CD4-positive, alpha-beta memory T cell (primary cell): ENCODE results near the gene DLGAP1. TPM values are rescaled to one million over a fixed set of nuclear protein-coding genes. Genes with fewer than 3 reads are reported as not detected.

Source experiments
- CTCF ChIA-PET: fragments of 350-600 bp; sonication (Branson Sonifier 250); formaldehyde crosslinking; loops from one replicate; lab custom pipeline; 2021; ENCODE audit warnings: inconsistent platforms; ENCODE audit not compliant: partially characterized antibody; lab: Charles Lee
- POLR2A ChIA-PET: fragments of 350-600 bp; sonication (Branson Sonifier 250); formaldehyde crosslinking; loops from one replicate; lab custom pipeline; 2021; ENCODE audit not compliant: partially characterized antibody; lab: Charles Lee
- DNase-seq, 5 donors: peaks; one replicate each; pipeline versions ENCODE4 v3.0.0 to v3.0.0-alpha.2; 2020 to 2022; ENCODE audit warnings: mixed read lengths in 1 of 5
- H3K27ac ChIP-seq: one replicate; pipeline ENCODE4 v1.7.0; 2013; ENCODE audit warnings: low read depth, low read length
- H3K27me3 ChIP-seq: 2 replicates; pipeline ENCODE4 v1.7.0; 2013; ENCODE audit warnings: mild to moderate bottlenecking, low read length, moderate library complexity; ENCODE audit not compliant: insufficient read depth
- H3K36me3 ChIP-seq: 2 replicates; pipeline ENCODE4 v1.7.0; 2013; ENCODE audit warnings: mild to moderate bottlenecking, low read length, moderate library complexity; ENCODE audit not compliant: insufficient read depth
- H3K4me1 ChIP-seq: 2 replicates; pipeline ENCODE4 v1.7.0; 2013; ENCODE audit warnings: mild to moderate bottlenecking, low read length, moderate library complexity; ENCODE audit not compliant: insufficient read depth
- H3K4me3 ChIP-seq, 2 donors: one replicate each; pipeline ENCODE4 v1.7.0; 2013; ENCODE audit warnings: low read length in 2 of 2, mild to moderate bottlenecking in 1 of 2
- H3K9me3 ChIP-seq, 2 donors: one replicate each; pipeline ENCODE4 v1.7.0; 2013; ENCODE audit warnings: low read length in 2 of 2, control low read depth in 1 of 2; ENCODE audit not compliant: control insufficient read depth in 1 of 2
- H3K27ac Mint-ChIP-seq, 7 donors: one replicate each; pipeline ENCODE4 v1.8.0; 2020 to 2021; ENCODE audit warnings: mixed read lengths in 7 of 7, mild to moderate bottlenecking in 6 of 7, inconsistent platforms in 3 of 7, moderate library complexity in 3 of 7
- H3K27me3 Mint-ChIP-seq, 2 donors: one replicate each; pipeline ENCODE4 v1.8.0; 2020 to 2021; ENCODE audit warnings: mixed read lengths in 2 of 2
- H3K36me3 Mint-ChIP-seq, 2 donors: one replicate each; pipeline ENCODE4 v1.8.0; 2020 to 2021; ENCODE audit warnings: mixed read lengths in 2 of 2, inconsistent platforms in 1 of 2, mild to moderate bottlenecking in 1 of 2
- H3K4me1 Mint-ChIP-seq, 4 donors: one replicate each; pipeline ENCODE4 v1.8.0; 2020 to 2021; ENCODE audit warnings: mixed read lengths in 4 of 4, mild to moderate bottlenecking in 1 of 4
- H3K4me3 Mint-ChIP-seq, 8 donors: one replicate each; pipeline ENCODE4 v1.8.0; 2020 to 2021; ENCODE audit warnings: mixed read lengths in 8 of 8, mild to moderate bottlenecking in 7 of 8, moderate library complexity in 6 of 8, inconsistent platforms in 3 of 8
- H3K9me3 Mint-ChIP-seq, 8 donors: one replicate each; pipeline ENCODE4 v1.8.0; 2020 to 2021; ENCODE audit warnings: mixed read lengths in 8 of 8, mild to moderate bottlenecking in 5 of 8, inconsistent platforms in 3 of 8, moderate library complexity in 1 of 8
- intact Hi-C: fragments of 100-400 bp; cut with micrococcal nuclease; formaldehyde crosslinking; loops from one replicate; pipeline ENCODE4 v1.15.1; 2023
- polyA plus RNA-seq, 2 donors: library from polyadenylated mRNA; unstranded; fragments of 300-500 nt; fragmentation: Illumina TruSeq; gene quantifications; one replicate each; pipeline ENCODE4 v1.2.3, GENCODE V29; 2021
- total RNA-seq, 2 experiments: library from RNA; stranded (reverse); gene quantifications; one replicate each; pipeline ENCODE4 v1.2.3, GENCODE V29; 2021

Gene DLGAP1
- total and polyA plus RNA-seq, 4 experiments from 2014 or later: 0.17 to 0.71 (median 0.45) TPM

GRCh38 chr18:3492721-3493120, 962.4 kb downstream of the DLGAP1 start:
- H3K4me3 Mint-ChIP-seq: no peak overlapping the region
- Histone ChIP-seq H3K4me1 (no peaks in the 10 kb centered on the region), H3K27ac (no peak overlapping the region), H3K9me3 (no peaks in the 10 kb centered on the region), H3K4me3 (no peak overlapping the region), H3K27me3 (no peaks in the 10 kb centered on the region), H3K36me3 (no peaks in the 10 kb centered on the region)
- POLR2A ChIA-PET: no interaction called here
- peaks cover 3 to 5% (median 4%) of the 10 kb centered on the region in 4 donors for H3K4me1 Mint-ChIP-seq
- no peaks in the 10 kb centered on the region for H3K36me3 Mint-ChIP-seq
- no peaks in the 10 kb centered on the region for H3K9me3 Mint-ChIP-seq
- intact Hi-C loops: no loop called here
- CTCF ChIA-PET: interaction anchor here (0.6 to 1.8 kb wide), 3 partner anchors 83 to 173 kb away, joined by 3 to 7 read pairs (median 3); no protein-coding TSS in a partner anchor
- DNase-seq: no peak
- H3K27ac Mint-ChIP-seq: no peak overlapping the region
- peaks cover 7 to 20% of the 10 kb centered on the region in 2 donors for H3K27me3 Mint-ChIP-seq

- ChIA-PET POLR2A (no interaction called here), CTCF (interaction anchor here (1.0 to 1.4 kb wide), 5 partner anchors 9 to 173 kb away, joined by 3 read pairs; no protein-coding TSS in a partner anchor)
- no peak overlapping the region for H3K4me3 ChIP-seq
- no peak for DNase-seq
- Mint-ChIP-seq H3K27me3 (peaks cover 5 to 15% of the 10 kb centered on the region in 2 donors), H3K27ac (no peak overlapping the region), H3K4me1 (peaks cover 3 to 5% (median 4%) of the 10 kb centered on the region in 4 donors), H3K9me3 (no peaks in the 10 kb centered on the region), H3K36me3 (no peaks in the 10 kb centered on the region), H3K4me3 (no peak overlapping the region)
- H3K9me3 ChIP-seq: no peaks in the 10 kb centered on the region
- no peaks in the 10 kb centered on the region for H3K27me3 ChIP-seq
- H3K4me1 ChIP-seq: no peaks in the 10 kb centered on the region
- H3K36me3 ChIP-seq: no peaks in the 10 kb centered on the region
- intact Hi-C loops: no loop called here
- no peak overlapping the region for H3K27ac ChIP-seq
These were observed 963.0 kb downstream of the DLGAP1 start for GRCh38 chr18:3491981-3492555.

GRCh38 chr18:3489462-3489861, 965.6 kb downstream of the DLGAP1 start:
- Histone ChIP-seq H3K4me3 (no peak overlapping the region), H3K9me3 (no peaks in the 10 kb centered on the region), H3K4me1 (no peaks in the 10 kb centered on the region), H3K27me3 (no peaks in the 10 kb centered on the region), H3K36me3 (no peaks in the 10 kb centered on the region), H3K27ac (no peak overlapping the region)
- H3K4me3 Mint-ChIP-seq: no peak overlapping the region
- H3K27ac Mint-ChIP-seq: peak overlapping the region in 1 of 7 donors; percentile 2
- no peaks in the 10 kb centered on the region for H3K9me3 Mint-ChIP-seq
- peaks cover 0 to 4% (median under 1%) of the 10 kb centered on the region in 4 donors for H3K4me1 Mint-ChIP-seq
- CTCF ChIA-PET: no interaction called here
- peaks cover 4 to 10% of the 10 kb centered on the region in 2 donors for H3K27me3 Mint-ChIP-seq
- H3K36me3 Mint-ChIP-seq: no peaks in the 10 kb centered on the region
- POLR2A ChIA-PET: no interaction called here
- intact Hi-C loops: no loop called here
- DNase-seq: no peak

GRCh38 chr18:3486512-3486911, 968.6 kb downstream of the DLGAP1 start:
- Histone ChIP-seq H3K27ac (no peak overlapping the region), H3K4me1 (no peaks in the 10 kb centered on the region), H3K9me3 (no peaks in the 10 kb centered on the region), H3K4me3 (no peak overlapping the region), H3K36me3 (no peaks in the 10 kb centered on the region), H3K27me3 (no peaks in the 10 kb centered on the region)
- Mint-ChIP-seq H3K36me3 (no peaks in the 10 kb centered on the region), H3K9me3 (no peaks in the 10 kb centered on the region), H3K4me3 (no peak overlapping the region), H3K27me3 (peaks cover 2 to 3% of the 10 kb centered on the region in 2 donors), H3K4me1 (peaks cover 0 to 1% (median 0%) of the 10 kb centered on the region in 4 donors), H3K27ac (no peak overlapping the region)
- ChIA-PET CTCF (interaction anchor here (1.0 kb wide), 1 partner anchor 32 kb away, joined by 4 read pairs; no protein-coding TSS in a partner anchor), POLR2A (no interaction called here)
- DNase-seq: no peak
- intact Hi-C loops: no loop called here

GRCh38 chr18:3485153-3486149, 969.7 kb downstream of the DLGAP1 start:
- Mint-ChIP-seq H3K4me3 (no peak overlapping the region), H3K27ac (no peak overlapping the region), H3K27me3 (peaks cover 2 to 3% of the 10 kb centered on the region in 2 donors), H3K36me3 (no peaks in the 10 kb centered on the region), H3K4me1 (peaks cover 0 to 1% (median 0%) of the 10 kb centered on the region in 4 donors), H3K9me3 (no peaks in the 10 kb centered on the region)
- H3K4me3 ChIP-seq: no peak overlapping the region
- no peaks in the 10 kb centered on the region for H3K9me3 ChIP-seq
- ChIA-PET POLR2A (no interaction called here), CTCF (interaction anchor here (1.0 kb wide), 1 partner anchor 31 kb away, joined by 4 read pairs; no protein-coding TSS in a partner anchor)
- no peaks in the 10 kb centered on the region for H3K4me1 ChIP-seq
- no peaks in the 10 kb centered on the region for H3K36me3 ChIP-seq
- intact Hi-C loops: no loop called here
- no peak for DNase-seq
- no peaks in the 10 kb centered on the region for H3K27me3 ChIP-seq
- H3K27ac ChIP-seq: no peak overlapping the region

GRCh38 chr18:3482258-3482657, 972.8 kb downstream of the DLGAP1 start:
- Mint-ChIP-seq H3K27ac (no peak overlapping the region), H3K27me3 (peaks cover 0 to 2% of the 10 kb centered on the region in 2 donors), H3K9me3 (no peaks in the 10 kb centered on the region), H3K36me3 (no peaks in the 10 kb centered on the region), H3K4me3 (no peak overlapping the region), H3K4me1 (peaks cover 0 to 1% (median 0%) of the 10 kb centered on the region in 4 donors)
- ChIA-PET CTCF (interaction anchor here (0.8 to 1.5 kb wide), 6 partner anchors 24 to 183 kb away, joined by 3 to 14 read pairs (median 4); no protein-coding TSS in a partner anchor), POLR2A (interaction anchor here (1.2 to 1.5 kb wide), 2 partner anchors 30 to 34 kb away, joined by 3 read pairs; no protein-coding TSS in a partner anchor)
- no peak for DNase-seq
- intact Hi-C loops: no loop called here
- no peak overlapping the region for H3K4me3 ChIP-seq
- no peaks in the 10 kb centered on the region for H3K4me1 ChIP-seq
- H3K27ac ChIP-seq: no peak overlapping the region
- no peaks in the 10 kb centered on the region for H3K9me3 ChIP-seq
- no peaks in the 10 kb centered on the region for H3K27me3 ChIP-seq
- H3K36me3 ChIP-seq: no peaks in the 10 kb centered on the region
